ENCODE data around the gene HECW1. TPM values are rescaled to one million over a fixed set of nuclear protein-coding genes. Genes with fewer than 3 reads are reported as not detected.

The HECW1 gene
- total and polyA plus RNA-seq, 2 of the 13 experiments (the other 11 are each of a cell fraction or from before 2014, with no cell fraction given): not detected

DNA sequence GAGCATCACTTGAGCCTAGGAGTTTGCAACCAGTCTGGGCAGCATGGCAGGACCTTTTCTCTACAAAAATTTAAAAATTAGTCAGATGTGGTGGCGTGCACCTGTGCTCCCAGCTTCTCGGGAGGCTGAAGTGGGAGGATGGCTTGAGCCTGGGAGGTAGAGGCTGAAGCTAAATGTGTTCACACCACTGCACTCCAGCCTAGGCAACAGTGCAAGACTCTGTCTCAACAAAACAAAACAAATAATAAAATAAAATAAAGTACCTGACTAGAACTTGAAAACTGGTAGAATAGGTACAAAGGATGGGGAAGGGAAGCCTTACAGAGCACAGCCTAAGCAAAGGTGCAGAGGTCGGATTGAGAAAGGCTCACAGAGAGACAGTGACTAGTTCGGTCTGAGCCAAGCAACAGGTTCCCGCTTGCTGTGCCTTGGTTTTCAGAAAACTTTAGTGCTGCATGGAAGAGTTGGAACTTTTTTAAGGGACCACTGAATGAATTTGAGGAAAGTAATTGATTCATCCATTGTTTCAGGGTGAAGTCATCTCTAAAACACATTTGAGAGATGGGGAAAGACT, 370.3 kb downstream of the HECW1 start:
- H2AFZ ChIP-seq (ENCODE audit: low read length): peak overlapping the region; percentile 37
- H3K27ac ChIP-seq (ENCODE audit: extremely low read length, insufficient read depth, low read length): peak overlapping the region; percentile 11
- intact Hi-C loops (cut with micrococcal nuclease; ENCODE audit: unreplicated experiment) (no loop called here), in situ Hi-C loops (cut with HindIII; ENCODE audit: extremely low pct_ligation_motif_present, low pct_unique_long_range_greater_than_20kb) (no loop called here)
- no peaks in the 10 kb centered on the region for H3K36me3 ChIP-seq (replicated peaks in 1 of 2; ENCODE audit: control insufficient read depth in 1 of 2, insufficient read depth in 2 of 2, low read length in 2 of 2)
- FAIRE-seq (peak; percentile 50), DNase-seq (ENCODE audit: low spot score) (peak; percentile 70), ATAC-seq (peak; percentile 87)
- no TSS peak for BruUV-seq (replicated peaks)
- no peaks in the 10 kb centered on the region for H3K27me3 ChIP-seq (ENCODE audit: control insufficient read depth in 1 of 2, insufficient read depth in 2 of 2, low read length in 2 of 2)
- H4K20me1 ChIP-seq (ENCODE audit: insufficient read depth, low read length): no peaks in the 10 kb centered on the region
- ChIA-PET POLR2A (no interaction called here), CTCF (ENCODE audit: low intra/inter-chr PET ratio, low total read pairs) (no interaction called here)
- H3K4me2 ChIP-seq (ENCODE audit: low read depth, low read length): peak overlapping the region; percentile 44; the same call in 1 of the 2 replicates
- H3K79me2 ChIP-seq (ENCODE audit: insufficient read depth, low read length): no peaks in the 10 kb centered on the region
- no peak overlapping the region for H3K4me3 ChIP-seq (replicated peaks in 1 of 3; ENCODE audit: insufficient read depth in 1 of 3, low read depth in 2 of 3, low read length in 3 of 3)
- no peaks in the 10 kb centered on the region for H3K9me3 ChIP-seq (ENCODE audit: low read length)
- 35% methylated on average over 5 of the region's 5 CpGs for WGBS (ENCODE audit: low lambda C conversion rate)
- peaks cover 60% of the 10 kb centered on the region for H3K4me1 ChIP-seq (ENCODE audit: insufficient read depth, low read length)
- no peak overlapping the region for H3K9ac ChIP-seq (ENCODE audit: insufficient read depth, low read depth, low read length)
- TF ChIP-seq ZMYM3 (CRISPR knock-in tag; IDR thresholded peaks at IDR 0.05) (peak; percentile 65), SKI (IDR thresholded peaks at IDR 0.05; ENCODE audit: partially characterized antibody) (no peak), ZBTB42 (CRISPR knock-in tag; IDR thresholded peaks at IDR 0.05) (no peak), ZNF12 (CRISPR knock-in tag; IDR thresholded peaks at IDR 0.05) (no peak), ZNF614 (CRISPR knock-in tag; IDR thresholded peaks at IDR 0.05; ENCODE audit: borderline replicate concordance) (no peak), HNF4A (CRISPR knock-in tag; IDR thresholded peaks at IDR 0.05) (peak; percentile 88), ISX (CRISPR knock-in tag; conservative IDR thresholded peaks at IDR 0.05) (no peak), KMT2B (CRISPR knock-in tag; IDR thresholded peaks at IDR 0.05) (no peak), GZF1 (CRISPR knock-in tag; IDR thresholded peaks at IDR 0.05) (no peak), ZNF616 (CRISPR knock-in tag; IDR thresholded peaks at IDR 0.05; ENCODE audit: low read depth) (no peak), CREB1 (IDR thresholded peaks at IDR 0.05) (no peak), CREB1 (CRISPR knock-in tag; IDR thresholded peaks at IDR 0.05) (no peak), MEIS2 (CRISPR knock-in tag; IDR thresholded peaks at IDR 0.05) (no peak), ZBTB10 (CRISPR knock-in tag; IDR thresholded peaks at IDR 0.05; ENCODE audit: borderline replicate concordance) (no peak), ZNF354B (CRISPR knock-in tag; IDR thresholded peaks at IDR 0.05) (no peak), CCAR2 (optimal IDR thresholded peaks at IDR 0.05; ENCODE audit: low read depth, low read length) (no peak), KMT2A (CRISPR knock-in tag; IDR thresholded peaks at IDR 0.05) (peak; percentile 55; the same call in 1 of the 2 replicates), ARNT (IDR thresholded peaks at IDR 0.05) (no peak), ZNF549 (CRISPR knock-in tag; IDR thresholded peaks at IDR 0.05) (no peak), LCORL (IDR thresholded peaks at IDR 0.05) (no peak), LCORL (CRISPR knock-in tag; IDR thresholded peaks at IDR 0.05) (0 out of 2 replicates have a peak, but pooled peaks have one; percentile 24), ZNF782 (CRISPR knock-in tag; IDR thresholded peaks at IDR 0.05; ENCODE audit: borderline replicate concordance) (no peak), HDAC2 (CRISPR knock-in tag; IDR thresholded peaks at IDR 0.05) (peak; percentile 34; the same call in 1 of the 2 replicates)
- TF ChIP-seq, protein P1, sequence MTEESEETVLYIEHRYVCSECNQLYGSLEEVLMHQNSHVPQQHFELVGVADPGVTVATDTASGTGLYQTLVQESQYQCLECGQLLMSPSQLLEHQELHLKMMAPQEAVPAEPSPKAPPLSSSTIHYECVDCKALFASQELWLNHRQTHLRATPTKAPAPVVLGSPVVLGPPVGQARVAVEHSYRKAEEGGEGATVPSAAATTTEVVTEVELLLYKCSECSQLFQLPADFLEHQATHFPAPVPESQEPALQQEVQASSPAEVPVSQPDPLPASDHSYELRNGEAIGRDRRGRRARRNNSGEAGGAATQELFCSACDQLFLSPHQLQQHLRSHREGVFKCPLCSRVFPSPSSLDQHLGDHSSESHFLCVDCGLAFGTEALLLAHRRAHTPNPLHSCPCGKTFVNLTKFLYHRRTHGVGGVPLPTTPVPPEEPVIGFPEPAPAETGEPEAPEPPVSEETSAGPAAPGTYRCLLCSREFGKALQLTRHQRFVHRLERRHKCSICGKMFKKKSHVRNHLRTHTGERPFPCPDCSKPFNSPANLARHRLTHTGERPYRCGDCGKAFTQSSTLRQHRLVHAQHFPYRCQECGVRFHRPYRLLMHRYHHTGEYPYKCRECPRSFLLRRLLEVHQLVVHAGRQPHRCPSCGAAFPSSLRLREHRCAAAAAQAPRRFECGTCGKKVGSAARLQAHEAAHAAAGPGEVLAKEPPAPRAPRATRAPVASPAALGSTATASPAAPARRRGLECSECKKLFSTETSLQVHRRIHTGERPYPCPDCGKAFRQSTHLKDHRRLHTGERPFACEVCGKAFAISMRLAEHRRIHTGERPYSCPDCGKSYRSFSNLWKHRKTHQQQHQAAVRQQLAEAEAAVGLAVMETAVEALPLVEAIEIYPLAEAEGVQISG (CRISPR knock-in tag; IDR thresholded peaks at IDR 0.05): no peak

Measured in HepG2 (cell line).